Retinal pigment epithelial cell (primary cell): ENCODE data around the gene LRRC23.
"Not testable (repeated sequence)": the region's sequence is repeated elsewhere in the genome, so short reads cannot be mapped to it uniquely, and the experiment has no call there.

Source experiments
- DNase-seq: peaks from one replicate; pipeline ENCODE4 v3.0.0-alpha.2; 2010; ENCODE audit warnings: low read depth
- H3K4me3 ChIP-seq: 2 replicates; pipeline ENCODE4 v1.5.1; 2011; ENCODE audit warnings: mild to moderate bottlenecking, low read length, control low read depth, moderate library complexity
- TF ChIP-seq, protein P1 (sequence below): conservative IDR thresholded peaks from 2 replicates; pipeline ENCODE4 v1.5.1; 2011; ENCODE audit warnings: low read depth, low read length, control low read depth, inconsistent platforms

Gene LRRC23

DNA sequence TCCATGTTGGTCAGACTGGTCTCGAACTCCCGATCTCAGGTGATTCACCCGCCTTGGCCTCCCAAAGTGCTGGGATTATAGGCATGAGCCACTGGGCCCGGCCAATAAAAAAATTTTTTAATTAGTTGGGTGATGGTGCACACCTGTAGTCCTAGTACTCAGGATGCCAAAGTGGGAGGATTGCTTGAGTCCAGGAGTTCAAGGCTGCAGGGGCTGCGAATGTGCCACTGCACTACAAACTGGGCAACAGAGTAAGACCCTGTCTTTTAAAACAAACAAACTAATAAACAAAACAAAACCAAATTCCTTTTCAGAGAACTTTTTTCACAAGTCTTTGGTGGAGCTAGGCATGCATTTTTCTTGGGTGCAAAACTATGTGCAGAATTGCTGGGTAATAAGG is 21.4 kb upstream of the LRRC23 start:
- H3K4me3 ChIP-seq = no peak overlapping the region
- TF ChIP-seq, protein P1, sequence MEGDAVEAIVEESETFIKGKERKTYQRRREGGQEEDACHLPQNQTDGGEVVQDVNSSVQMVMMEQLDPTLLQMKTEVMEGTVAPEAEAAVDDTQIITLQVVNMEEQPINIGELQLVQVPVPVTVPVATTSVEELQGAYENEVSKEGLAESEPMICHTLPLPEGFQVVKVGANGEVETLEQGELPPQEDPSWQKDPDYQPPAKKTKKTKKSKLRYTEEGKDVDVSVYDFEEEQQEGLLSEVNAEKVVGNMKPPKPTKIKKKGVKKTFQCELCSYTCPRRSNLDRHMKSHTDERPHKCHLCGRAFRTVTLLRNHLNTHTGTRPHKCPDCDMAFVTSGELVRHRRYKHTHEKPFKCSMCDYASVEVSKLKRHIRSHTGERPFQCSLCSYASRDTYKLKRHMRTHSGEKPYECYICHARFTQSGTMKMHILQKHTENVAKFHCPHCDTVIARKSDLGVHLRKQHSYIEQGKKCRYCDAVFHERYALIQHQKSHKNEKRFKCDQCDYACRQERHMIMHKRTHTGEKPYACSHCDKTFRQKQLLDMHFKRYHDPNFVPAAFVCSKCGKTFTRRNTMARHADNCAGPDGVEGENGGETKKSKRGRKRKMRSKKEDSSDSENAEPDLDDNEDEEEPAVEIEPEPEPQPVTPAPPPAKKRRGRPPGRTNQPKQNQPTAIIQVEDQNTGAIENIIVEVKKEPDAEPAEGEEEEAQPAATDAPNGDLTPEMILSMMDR = no peak
- no peak for DNase-seq

DNA sequence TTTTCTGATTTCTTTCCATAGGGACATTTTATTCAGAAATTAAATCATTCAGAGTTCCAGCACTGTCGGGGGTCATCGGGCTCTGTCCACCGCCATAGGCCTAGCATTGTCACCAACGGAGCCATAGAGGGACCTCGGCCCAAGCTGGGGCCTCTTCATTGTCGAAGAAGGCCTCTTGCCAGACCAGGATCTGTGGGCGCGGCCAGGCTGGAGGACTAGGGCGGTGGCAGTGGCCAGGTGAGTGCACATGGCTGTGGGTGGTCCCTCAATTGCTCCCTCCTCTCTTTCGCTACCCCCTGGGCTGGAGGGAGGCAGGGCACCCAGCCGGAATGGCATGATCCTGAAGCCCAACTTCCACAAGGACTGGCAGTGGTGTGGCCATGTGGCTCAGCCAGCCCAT is 20.9 kb upstream of the LRRC23 start:
- no peak overlapping the region for H3K4me3 ChIP-seq
- DNase-seq = no peak
- TF ChIP-seq, protein P1 = no peak

DNA sequence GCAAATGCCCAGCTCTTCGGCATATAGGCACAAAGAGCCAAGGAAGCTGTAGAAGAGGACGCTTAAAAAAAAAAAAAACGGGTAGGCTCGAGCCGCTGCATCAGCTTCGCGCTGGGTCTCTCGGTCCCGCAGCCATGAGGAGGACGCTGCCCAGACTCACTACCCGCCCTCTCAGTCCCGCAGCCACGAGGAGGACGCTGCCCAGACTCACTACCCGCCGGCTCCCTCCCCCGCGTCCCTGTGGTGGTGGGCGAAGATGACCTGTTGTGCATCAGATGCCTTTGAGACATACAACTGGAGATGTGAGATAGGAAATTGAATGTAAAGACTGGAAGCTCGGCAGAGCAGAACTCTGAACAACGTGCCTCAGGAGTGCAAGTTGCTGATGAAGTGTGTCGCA is 20.1 kb upstream of the LRRC23 start:
- DNase-seq = no peak
- TF ChIP-seq, protein P1 = no peak
- no peak overlapping the region for H3K4me3 ChIP-seq

DNA sequence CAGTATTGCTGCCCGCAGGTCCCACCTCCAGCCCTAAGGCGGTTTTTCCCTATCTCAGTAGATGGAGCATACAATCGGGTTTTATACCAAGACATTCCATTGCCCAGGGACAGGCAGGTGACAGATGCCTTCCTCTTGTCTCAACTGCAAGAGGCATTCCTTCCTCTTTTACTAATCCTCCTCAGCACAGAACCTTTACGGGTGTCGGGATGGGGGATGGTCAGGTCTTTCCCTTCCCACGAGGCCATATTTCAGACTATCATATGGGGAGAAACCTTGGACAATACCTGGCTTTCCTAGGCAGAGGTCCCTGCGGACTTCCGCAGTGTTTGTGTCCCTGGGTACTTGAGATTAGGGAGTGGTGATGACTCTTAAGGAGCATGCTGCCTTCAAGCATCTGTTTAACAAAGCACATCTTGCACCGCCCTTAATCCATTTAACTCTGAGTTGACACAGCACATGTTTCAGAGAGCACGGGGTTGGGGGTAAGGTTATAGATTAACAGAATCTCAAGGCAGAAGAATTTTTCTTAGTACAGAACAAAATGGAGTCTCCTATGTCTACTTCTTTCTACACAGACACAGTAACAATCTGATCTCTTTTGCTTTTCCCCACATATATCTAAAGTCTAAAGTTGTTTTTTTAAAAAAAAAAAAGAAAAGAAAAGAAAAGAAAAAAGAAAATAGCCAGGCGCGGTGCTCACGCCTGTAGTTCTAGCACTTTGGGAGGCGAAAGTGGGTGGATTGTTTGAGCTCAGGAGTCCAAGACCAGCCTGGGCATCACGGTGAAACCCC is 18.2 kb upstream of the LRRC23 start:
- H3K4me3 ChIP-seq, DNase-seq: not testable (repeated sequence)

DNA sequence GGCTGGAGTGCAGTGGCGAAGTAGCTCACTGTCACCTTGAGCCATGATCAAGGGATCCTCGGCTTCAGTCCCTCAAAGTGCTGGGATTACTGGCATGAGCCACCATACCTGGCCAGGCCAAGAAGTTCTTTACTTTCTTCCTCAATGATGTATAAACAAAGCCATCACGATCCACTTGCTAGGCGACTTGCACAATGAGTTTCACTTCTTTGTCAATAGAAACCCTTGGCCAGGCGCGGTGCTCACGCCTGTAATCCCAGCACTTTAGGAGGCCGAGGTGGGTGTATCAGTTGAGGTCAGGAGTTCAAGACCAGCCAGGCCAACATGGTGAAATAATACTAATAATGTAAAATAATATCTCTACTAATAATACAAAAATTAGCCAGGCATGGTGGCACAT is 17.2 kb upstream of the LRRC23 start:
- no peak overlapping the region for H3K4me3 ChIP-seq
- no peak for DNase-seq
- TF ChIP-seq, protein P1 = no peak

DNA sequence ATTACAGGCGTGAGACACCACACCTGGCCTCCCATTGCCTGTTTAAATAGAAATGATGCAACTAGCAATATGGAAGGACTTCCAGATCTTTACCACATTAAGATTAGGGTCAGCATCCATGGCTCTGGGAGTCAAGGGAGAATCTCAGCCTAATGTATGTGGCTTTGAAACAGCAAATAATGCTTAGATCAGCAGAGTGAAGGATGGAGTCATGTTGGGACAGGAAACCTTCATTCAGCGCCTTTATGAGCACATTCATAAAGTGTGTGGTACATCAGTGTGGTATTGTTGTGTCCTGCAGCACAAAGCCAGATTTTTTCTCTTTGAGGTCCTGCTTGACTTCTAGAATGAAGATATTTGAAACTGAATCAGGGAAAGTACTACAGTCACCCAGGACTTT is 16.3 kb upstream of the LRRC23 start:
- TF ChIP-seq, protein P1 = no peak
- no peak overlapping the region for H3K4me3 ChIP-seq
- DNase-seq = no peak

DNA sequence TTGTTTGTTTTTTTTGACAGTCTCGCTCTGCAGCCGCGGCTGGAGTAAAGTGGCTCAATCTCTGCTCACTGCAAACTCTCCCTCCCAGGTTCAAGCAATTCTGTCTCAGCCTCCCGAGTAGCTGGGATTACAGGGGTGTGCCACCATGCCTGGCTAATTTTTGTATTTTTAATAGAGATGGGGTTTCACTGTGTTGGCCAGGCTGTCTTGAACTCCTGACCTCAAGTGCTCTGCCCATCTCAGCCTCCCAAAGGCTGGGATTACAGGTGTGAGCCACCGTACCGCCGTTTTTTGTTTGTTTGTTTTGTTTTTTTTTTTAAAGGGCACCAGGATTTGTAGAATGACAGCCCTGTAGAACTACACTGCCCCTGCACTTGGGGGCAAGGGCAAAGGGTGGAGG is 15.8 kb upstream of the LRRC23 start:
- DNase-seq = not testable (repeated sequence)

DNA sequence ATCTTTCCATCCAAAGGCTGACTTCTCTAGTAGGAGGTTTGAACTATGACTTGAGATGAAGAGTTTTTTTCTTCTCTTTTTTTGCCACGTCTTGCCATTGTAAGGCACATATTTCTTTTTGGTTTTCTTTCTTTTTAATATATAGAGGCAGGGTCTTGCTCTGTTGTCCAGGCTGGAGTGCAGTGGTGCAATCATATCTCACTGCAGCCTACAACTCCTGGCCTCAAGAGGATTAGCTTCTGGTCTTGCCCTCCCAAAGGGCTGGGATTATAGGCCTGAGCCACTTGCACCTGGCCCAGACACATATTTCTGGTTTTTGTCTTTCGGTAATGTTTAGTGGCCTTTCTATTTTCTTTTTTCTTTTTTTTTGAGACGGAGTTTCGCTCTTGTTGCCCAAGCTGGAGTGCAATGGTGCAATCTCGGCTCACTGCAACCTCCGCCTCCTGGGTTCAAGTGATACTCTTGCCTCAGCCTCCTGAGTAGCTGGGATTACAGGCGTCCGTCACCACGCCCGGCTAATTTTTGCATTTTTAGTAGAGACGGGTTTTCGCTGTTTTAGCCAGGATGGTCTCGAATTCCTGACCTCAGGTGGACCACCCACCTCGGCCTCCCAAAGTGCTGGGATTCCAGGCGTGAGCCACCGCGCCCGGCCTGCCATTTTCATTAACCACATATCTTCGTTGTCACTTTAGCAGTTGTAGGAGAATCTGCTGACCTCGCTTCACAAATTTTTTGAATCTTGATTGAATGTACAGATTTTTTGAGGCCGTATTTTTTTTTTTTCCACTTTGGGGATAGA is 14.6 kb upstream of the LRRC23 start:
- not testable (repeated sequence) for DNase-seq, H3K4me3 ChIP-seq

More for the DNA sequence above, 15.8 kb upstream of the LRRC23 start:
- H3K4me3 ChIP-seq = not testable (repeated sequence)
